Transverse colon (tissue), 4 donors: ENCODE data around the gene FLAD1. TPM values are rescaled to one million over a fixed set of nuclear protein-coding genes. Genes with fewer than 3 reads are reported as not detected.

Experiments
- DNase-seq: peaks from one replicate; pipeline ENCODE4 v3.0.0-alpha.2; 2019
- H3K27ac ChIP-seq, 4 donors: fragments of 200-600 bp; sonication (generic); 2 replicates each; pipeline ENCODE4 v1.5.1; 2016 to 2018; ENCODE audit warnings: inconsistent platforms in 4 of 4
- H3K27me3 ChIP-seq: fragments of 200-600 bp; sonication (generic); 2 replicates; pipeline ENCODE4 v1.5.1; 2017; ENCODE audit warnings: inconsistent platforms
- H3K36me3 ChIP-seq, 4 donors: fragments of 200-600 bp; sonication (generic); 2 replicates each; pipeline ENCODE4 v1.5.1; 2017 to 2019; ENCODE audit warnings: inconsistent platforms in 4 of 4
- H3K4me1 ChIP-seq, 4 donors: fragments of 200-600 bp; sonication (generic); 2 replicates each; pipeline ENCODE4 v1.5.1; 2017 to 2020; ENCODE audit warnings: inconsistent platforms in 4 of 4
- H3K4me3 ChIP-seq, 4 donors: fragments of 200-600 bp; sonication (generic); 1 replicate in 1 of 4; 2 replicates in 3 of 4; pipeline versions ENCODE4 v1.5.1 to v1.6.1; 2017 to 2019; ENCODE audit warnings: inconsistent platforms in 4 of 4
- H3K9me3 ChIP-seq, 2 donors: fragments of 200-600 bp; sonication (generic); 2 replicates each; pipeline ENCODE4 v1.5.1; 2017 to 2019; ENCODE audit warnings: inconsistent platforms in 2 of 2
- EP300 ChIP-seq: sonication (generic); formaldehyde crosslinking; IDR thresholded peaks from one replicate; pipeline ENCODE4 v1.6.1; 2017; ENCODE audit warnings: antibody characterized with exemption, low read depth
- POLR2A ChIP-seq: fragments of 450-650 bp; IDR thresholded peaks from one replicate; pipeline ENCODE4 v1.6.1; 2016; ENCODE audit warnings: antibody characterized with exemption, mild to moderate bottlenecking, moderate library complexity
- POLR2AphosphoS5 ChIP-seq, 3 donors: sonication (generic); formaldehyde crosslinking; IDR thresholded peaks; one replicate each; pipeline ENCODE4 v1.6.1; 2016; ENCODE audit warnings: antibody characterized with exemption in 3 of 3
- WGBS, 2 donors: methylation state at CpG; one replicate each; pipeline ENCODE4 v1.1.5; 2018; ENCODE audit warnings: low coverage in 1 of 2; 5-methylcytosine and 5-hydroxymethylcytosine counted together
- in situ Hi-C, 4 donors: fragments of 200-750 bp; cut with MboI; loops; one replicate each; pipeline versions ENCODE4 v1.15.0 to v1.15.1; 2017; ENCODE audit warnings: low sequenced_read_pairs in 3 of 4, low pct_ligation_motif_present in 1 of 4, low pct_unique_long_range_greater_than_20kb in 1 of 4
- intact Hi-C: fragments of 100-400 bp; cut with DNase I; formaldehyde crosslinking; loops from one replicate; pipeline ENCODE4 v1.15.1; 2023; ENCODE audit warnings: low total_unique reads
- total RNA-seq, 4 donors: library from RNA; depleted of rRNA; stranded (reverse); fragments of >200 nt; gene quantifications; one replicate each; pipeline ENCODE4 v1.1.0, GENCODE V29; 2016
- TF ChIP-seq, protein P1 (sequence below), 5 experiments: fragments of 200-600 bp in 3 of 5; fragments of 450-650 bp in 2 of 5; sonication (generic) in 3 of 5; IDR thresholded peaks; 1 replicate in 2 of 5; 2 replicates in 3 of 5; pipeline ENCODE4 v1.5.1; 2016 to 2017; ENCODE audit warnings: antibody characterized with exemption in 5 of 5, inconsistent platforms in 3 of 5, mild to moderate bottlenecking in 2 of 5, moderate library complexity in 1 of 5

Gene FLAD1
- total RNA-seq, 4 donors from 2014 or later: 32.7 to 42.4 (median 36.0) TPM

DNA sequence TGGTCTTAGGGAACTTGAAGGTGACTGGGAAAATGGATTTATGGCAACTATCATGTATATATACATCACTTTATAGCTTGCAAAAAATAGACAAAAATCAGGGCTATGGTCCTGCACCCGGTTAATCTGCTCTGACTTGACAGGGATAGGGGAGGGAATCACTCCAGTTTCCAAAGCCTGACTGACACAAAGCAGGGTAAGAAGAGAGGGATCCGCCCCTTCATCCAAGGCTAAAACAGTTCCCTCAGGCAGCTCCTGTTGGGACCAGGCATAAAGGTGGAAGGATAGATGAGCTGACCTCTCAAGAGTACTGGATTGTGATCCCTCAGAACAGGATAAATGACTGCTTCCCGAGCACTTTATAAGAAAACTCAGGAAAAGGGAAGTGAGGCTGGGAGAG, 28.6 kb upstream of the FLAD1 start:
- H3K27ac ChIP-seq: peak overlapping the region; percentile 84 to 94 (median 92)
- H3K9me3 ChIP-seq: no peaks in the 10 kb centered on the region
- TF ChIP-seq POLR2AphosphoS5 (IDR thresholded peaks at IDR 0.05) (no peak), POLR2A (no peak), EP300 (no peak)
- TF ChIP-seq, protein P1, sequence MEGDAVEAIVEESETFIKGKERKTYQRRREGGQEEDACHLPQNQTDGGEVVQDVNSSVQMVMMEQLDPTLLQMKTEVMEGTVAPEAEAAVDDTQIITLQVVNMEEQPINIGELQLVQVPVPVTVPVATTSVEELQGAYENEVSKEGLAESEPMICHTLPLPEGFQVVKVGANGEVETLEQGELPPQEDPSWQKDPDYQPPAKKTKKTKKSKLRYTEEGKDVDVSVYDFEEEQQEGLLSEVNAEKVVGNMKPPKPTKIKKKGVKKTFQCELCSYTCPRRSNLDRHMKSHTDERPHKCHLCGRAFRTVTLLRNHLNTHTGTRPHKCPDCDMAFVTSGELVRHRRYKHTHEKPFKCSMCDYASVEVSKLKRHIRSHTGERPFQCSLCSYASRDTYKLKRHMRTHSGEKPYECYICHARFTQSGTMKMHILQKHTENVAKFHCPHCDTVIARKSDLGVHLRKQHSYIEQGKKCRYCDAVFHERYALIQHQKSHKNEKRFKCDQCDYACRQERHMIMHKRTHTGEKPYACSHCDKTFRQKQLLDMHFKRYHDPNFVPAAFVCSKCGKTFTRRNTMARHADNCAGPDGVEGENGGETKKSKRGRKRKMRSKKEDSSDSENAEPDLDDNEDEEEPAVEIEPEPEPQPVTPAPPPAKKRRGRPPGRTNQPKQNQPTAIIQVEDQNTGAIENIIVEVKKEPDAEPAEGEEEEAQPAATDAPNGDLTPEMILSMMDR (IDR thresholded peaks at IDR 0.05): no peak
- H3K4me3 ChIP-seq: peak overlapping the region in 2 of 4 donors; percentile 65 to 71
- H3K36me3 ChIP-seq: peaks cover 0 to 11% (median 0%) of the 10 kb centered on the region in 4 donors
- intact Hi-C loops: no loop called here
- H3K4me1 ChIP-seq: peaks cover 24 to 55% (median 41%) of the 10 kb centered on the region in 4 donors
- DNase-seq: no peak
- WGBS, 2 donors: 73 to 78% methylated on average over 2 to 3 of the region's 3 CpGs
- H3K27me3 ChIP-seq: no peaks in the 10 kb centered on the region
- in situ Hi-C loops: loop anchor here in 3 of 4 donors (25.0 kb wide), 1 partner anchor 108 kb away; the partner anchor contains the start of genes ADAM15 (in 3 of the 3) and EFNA4 (in 3 of the 3)

DNA sequence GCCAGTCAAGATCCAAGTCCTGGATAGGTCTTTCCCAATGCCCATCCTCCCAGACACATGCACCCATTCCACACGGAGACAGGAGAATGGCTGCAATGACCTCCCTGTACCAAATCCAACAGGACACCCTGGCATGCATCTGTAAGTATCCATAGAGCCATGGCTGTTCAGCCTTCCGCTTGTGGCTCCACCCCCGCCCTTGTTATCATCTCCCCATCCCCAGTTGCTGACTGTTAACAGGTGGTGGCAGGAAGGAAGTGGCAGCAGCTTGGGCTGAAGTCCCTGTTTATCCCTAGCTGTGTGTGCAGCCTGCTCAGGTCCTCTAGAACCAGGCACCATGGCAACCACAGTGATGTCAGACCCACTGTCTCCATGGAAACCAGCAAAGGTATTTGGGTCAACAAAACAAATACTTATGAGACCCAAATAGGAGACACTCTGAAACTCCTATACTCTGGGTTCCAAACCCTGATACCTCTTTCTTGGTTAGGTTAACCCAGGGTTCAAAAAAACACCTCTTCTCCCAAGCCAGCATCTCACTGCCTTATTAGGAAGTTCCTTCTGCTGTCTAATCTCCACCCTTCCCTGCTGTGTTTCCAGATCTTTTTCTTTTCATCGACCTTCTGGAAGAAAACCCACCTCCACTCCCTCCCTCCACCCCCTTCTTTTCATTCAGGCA, 28.0 kb upstream of the FLAD1 start:
- Histone ChIP-seq H3K4me3 (peak overlapping the region; percentile 38 to 71 (median 65)), H3K27me3 (no peaks in the 10 kb centered on the region), H3K36me3 (peaks cover 0 to 11% (median 0%) of the 10 kb centered on the region in 4 donors), H3K4me1 (peaks cover 24 to 60% (median 42%) of the 10 kb centered on the region in 4 donors), H3K27ac (peak overlapping the region; percentile 84 to 94 (median 92)), H3K9me3 (no peaks in the 10 kb centered on the region)
- TF ChIP-seq POLR2AphosphoS5 (IDR thresholded peaks at IDR 0.05): peak in 1 of 3 donors; percentile 37
- no peak for TF ChIP-seq POLR2A
- TF ChIP-seq, protein P1 (IDR thresholded peaks at IDR 0.05): no peak
- TF ChIP-seq EP300: no peak
- 0 to 6% methylated on average over 1 to 4 of the region's 4 CpGs for WGBS, 2 donors
- intact Hi-C loops: no loop called here
- in situ Hi-C loops: loop anchor here in 3 of 4 donors (25.0 kb wide), 1 partner anchor 107 kb away; the partner anchor contains the start of genes ADAM15 (in 3 of the 3) and EFNA4 (in 3 of the 3)
- DNase-seq: peak; percentile 82

DNA sequence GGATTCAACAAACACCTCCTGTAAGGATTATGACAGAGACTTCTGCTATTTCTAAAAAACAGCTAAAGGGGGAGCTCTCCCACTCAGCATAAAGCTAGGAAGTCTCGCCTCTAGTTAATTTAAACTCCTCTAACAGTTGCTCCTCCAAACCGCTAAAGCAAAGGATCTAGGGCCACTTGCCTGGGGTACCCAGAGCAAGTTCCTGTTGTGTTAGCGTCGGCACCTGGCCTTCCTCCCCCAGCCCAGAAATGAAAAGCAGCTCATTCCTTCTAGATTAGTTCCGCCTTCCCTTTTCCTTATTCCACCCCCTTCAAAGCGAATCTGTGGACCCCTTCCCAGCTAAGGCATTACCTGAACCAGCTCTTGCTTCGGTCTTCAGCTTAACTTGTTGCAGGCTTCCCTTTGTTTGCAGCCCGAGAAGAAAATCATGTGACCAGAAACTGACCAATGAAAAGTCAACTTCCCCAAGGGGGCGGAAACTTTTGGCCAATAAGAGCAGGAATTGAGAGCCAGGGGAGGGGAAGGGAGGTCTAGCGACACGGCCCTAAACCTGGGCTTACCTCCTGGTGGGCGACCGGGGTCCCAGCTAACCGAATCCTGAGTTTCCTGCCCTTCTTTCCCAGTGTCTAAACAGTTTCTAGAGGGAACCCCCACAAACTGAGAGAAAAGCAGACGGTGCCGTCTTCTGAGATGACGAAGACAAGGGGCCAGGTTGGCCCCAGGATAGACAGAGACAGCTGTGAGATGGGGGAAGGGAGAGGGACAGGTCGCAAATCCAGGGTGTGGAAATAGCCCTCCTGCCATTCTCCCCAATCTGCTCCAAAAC, 27.2 kb upstream of the FLAD1 start, which contains the start of gene PBXIP1:
TSS of gene PBXIP1 (minus strand) at position 382 of the 826 bp plus-strand sequence. CDS start 2,378 bp downstream, outside the sequence.
- peaks cover 24 to 67% (median 48%) of the 10 kb centered on the region in 4 donors for H3K4me1 ChIP-seq
- DNase-seq: peak; percentile 86
- no peaks in the 10 kb centered on the region for H3K9me3 ChIP-seq
- intact Hi-C loops: no loop called here
- peak within 1 kb of the TSS; percentile 38 to 71 (median 65) for H3K4me3 ChIP-seq
- peak within 1 kb of the TSS; percentile 84 to 94 (median 92) for H3K27ac ChIP-seq
- no peaks in the 10 kb centered on the region for H3K27me3 ChIP-seq
- TF ChIP-seq POLR2AphosphoS5 (IDR thresholded peaks at IDR 0.05): peak; percentile 62 to 78 (median 71)
- TF ChIP-seq, protein P1 (IDR thresholded peaks at IDR 0.05): peak in 1 of 5 experiments; percentile 3
- TF ChIP-seq EP300: no peak
- TF ChIP-seq POLR2A: peak; percentile 61
- in situ Hi-C loops: loop anchor here in 3 of 4 donors (25.0 kb wide), 1 partner anchor 106 kb away; the partner anchor contains the start of genes ADAM15 (in 3 of the 3) and EFNA4 (in 3 of the 3)
- WGBS, 2 donors: 0% methylated on average over 6 to 18 of the region's 18 CpGs
- peaks cover 0 to 11% (median 0%) of the 10 kb centered on the region in 4 donors for H3K36me3 ChIP-seq
